GM19397 (cell line): ENCODE results near the gene ZNF362.
"Not testable (repeated sequence)": the region's sequence is repeated elsewhere in the genome, so short reads cannot be mapped to it uniquely, and the experiment has no call there.

Experiments used
- ATAC-seq: cut with Tn5 transposase; IDR thresholded peaks from one replicate; pipeline ENCODE4 v1.9.1; 2021; ENCODE audit warnings: mild to moderate bottlenecking, moderate library complexity; ENCODE audit not compliant: unreplicated experiment

The ZNF362 gene

GRCh38 chr1:33302325-33302724 is 46.0 kb downstream of the ZNF362 start:
- ATAC-seq, result no peak

- ATAC-seq, result no peak
These were observed 48.7 kb downstream of the ZNF362 start for GRCh38 chr1:33305016-33305415.

GRCh38 chr1:33305816-33306652 is 49.7 kb downstream of the ZNF362 start:
- no peak for ATAC-seq

DNA sequence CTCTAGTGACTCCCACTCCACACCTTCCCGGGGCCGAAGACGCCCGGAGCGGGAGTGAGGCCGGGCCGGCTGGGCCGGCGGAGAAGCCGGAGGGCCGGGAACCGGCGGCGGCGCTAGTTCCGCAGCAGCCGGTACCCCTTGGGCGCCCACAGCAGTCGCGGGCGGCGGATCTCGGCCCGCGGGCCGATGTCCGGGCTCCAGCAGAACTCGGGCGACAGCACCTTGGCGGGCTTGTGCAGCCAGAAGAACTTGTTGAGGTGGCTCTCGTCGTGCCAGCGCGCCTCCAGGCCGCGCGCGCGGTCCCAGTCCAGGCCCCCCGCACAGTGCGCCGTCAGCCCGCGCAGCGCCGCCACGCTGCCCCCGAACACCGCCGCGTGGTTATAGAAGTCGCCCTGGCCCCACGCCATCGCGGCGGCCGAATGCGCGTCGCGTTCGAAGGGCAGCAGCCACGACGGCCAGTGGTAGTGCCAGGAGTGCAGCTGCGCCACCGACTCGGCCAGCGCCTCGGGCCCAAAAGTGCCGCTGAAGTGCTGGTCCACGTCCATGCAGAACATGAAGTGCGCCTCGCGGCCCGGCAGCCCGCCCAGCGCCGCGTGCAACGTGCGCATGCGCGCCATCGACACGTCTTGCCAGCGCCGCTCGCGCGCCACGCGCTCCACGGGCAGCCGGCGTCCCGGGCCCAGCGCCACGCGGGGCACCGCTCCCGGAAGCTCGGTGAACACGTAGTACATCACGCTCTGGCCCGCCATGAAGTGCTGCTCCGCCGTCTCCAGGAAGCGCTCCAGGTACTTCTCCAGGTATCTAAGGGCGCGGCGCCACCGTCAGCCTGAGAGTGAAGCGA is 50.6 kb downstream of the ZNF362 start:
- no peak for ATAC-seq

DNA sequence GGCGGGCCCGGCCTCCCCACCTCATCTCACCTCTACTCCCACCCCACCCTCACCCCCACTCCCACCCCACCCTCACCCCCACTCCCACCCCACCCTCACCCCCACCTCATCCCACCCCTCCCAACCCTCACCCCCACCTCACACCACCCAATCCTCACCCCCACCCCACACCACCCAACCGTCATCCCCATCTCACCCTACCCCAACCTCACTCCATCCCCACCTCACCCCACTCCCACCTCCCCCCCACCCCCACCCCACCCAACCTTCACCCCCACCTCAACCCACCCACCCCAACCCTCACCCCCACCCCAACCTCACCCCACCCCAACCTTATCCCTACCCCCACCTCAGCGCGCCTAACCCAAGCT is 51.2 kb downstream of the ZNF362 start:
- no peak for ATAC-seq

GRCh38 chr1:33309351-33309750 is 53.1 kb downstream of the ZNF362 start:
- ATAC-seq, result not testable (repeated sequence)

GRCh38 chr1:33310702-33311101 is 54.4 kb downstream of the ZNF362 start:
- no peak for ATAC-seq

- ATAC-seq, result no peak
These were observed 55.6 kb downstream of the ZNF362 start for GRCh38 chr1:33311706-33312412.

DNA sequence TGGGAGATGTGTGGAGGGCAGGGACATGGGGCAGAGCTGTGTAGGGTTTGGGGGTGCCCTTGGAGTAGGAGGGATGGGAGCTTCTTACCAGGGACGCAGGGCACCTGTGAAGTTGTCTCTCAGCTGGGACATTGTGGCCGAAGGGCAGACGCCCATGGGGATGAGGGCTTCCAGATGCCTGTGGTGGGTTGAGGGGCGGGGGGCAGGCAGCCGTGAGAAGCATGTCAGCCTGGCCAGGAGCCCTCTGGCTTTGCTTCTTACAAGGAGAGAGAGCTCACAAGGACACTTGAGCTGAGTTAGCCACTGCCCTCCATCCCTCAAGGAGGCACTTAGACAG is 56.1 kb downstream of the ZNF362 start:
- ATAC-seq, result no peak

GRCh38 chr1:33314416-33314815 is 58.1 kb downstream of the ZNF362 start:
- no peak for ATAC-seq

GRCh38 chr1:33316601-33317000 is 60.3 kb downstream of the ZNF362 start:
- ATAC-seq, result no peak

DNA sequence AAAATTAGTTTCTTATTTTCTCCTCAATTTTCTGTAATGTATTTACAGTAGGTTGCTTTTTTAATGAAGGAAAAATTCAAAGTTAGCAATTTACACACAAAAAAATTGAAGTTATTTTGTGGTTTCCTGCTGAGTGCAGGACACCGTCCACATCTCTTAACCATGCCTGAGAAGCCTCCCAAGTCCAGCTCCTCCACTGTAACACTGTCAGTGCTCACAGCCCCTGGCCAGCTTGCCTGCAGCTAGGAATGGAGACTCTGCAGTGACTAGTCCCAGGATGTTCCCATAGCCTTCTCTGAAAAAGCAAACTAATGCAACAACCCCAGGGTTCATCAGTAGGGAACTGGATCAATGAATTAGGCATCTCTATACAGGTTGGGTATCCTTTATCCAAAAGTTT is 61.1 kb downstream of the ZNF362 start:
- ATAC-seq, result no peak

DNA sequence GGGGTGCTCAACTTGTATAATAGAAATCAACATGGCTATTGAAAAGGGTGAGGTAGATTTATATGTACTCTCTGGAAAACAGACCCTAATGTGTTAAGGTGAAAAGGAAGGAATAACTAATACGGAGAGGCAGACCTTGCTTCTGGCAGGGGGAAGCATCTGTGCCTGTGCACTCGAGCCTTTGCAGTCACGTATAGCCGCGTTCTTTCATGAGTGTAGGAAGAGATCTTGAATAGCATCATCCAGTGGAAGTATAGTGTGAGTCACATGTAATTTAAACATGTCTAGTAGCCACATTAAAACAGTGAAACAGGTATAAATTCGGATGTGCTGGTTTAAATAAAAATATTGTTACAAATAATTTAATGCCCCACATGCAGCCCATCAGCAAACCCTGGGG is 61.7 kb downstream of the ZNF362 start:
- ATAC-seq, result no peak

- ATAC-seq, result no peak
These were observed 63.1 kb downstream of the ZNF362 start for GRCh38 chr1:33319186-33319948.

DNA sequence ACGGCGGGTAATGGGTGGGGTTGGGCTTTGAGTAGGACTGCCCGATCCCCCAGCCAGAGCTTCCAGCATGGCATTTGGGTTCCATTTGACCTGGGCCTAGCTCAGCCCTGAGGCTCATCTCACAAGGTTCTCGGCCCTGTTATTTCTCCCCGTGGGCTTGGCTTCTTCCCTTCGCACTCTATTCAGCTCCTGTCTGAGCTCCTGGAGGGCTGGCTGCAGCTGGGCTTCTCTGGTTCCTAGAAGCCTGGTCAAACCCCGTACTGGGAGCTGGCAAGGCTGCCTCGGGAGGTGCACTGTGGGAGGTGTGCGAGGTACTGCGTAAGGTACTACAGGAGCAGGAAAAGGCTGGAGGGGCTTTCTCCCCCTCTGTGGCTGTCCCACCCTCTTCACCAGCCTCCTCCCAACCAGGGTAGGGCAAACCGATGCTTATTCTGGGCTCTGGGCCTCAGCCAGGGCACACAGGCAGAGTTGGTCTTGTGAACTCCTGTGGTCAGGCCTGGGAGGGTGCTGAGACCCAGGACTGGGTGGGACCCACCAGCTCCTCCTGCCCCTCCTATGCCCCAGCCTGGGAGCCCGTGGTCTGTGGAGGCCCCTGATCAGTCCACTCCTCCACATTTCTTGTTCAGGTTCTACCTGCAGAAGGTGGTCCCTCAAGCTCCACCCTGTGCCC is 63.8 kb downstream of the ZNF362 start:
- no peak for ATAC-seq

DNA sequence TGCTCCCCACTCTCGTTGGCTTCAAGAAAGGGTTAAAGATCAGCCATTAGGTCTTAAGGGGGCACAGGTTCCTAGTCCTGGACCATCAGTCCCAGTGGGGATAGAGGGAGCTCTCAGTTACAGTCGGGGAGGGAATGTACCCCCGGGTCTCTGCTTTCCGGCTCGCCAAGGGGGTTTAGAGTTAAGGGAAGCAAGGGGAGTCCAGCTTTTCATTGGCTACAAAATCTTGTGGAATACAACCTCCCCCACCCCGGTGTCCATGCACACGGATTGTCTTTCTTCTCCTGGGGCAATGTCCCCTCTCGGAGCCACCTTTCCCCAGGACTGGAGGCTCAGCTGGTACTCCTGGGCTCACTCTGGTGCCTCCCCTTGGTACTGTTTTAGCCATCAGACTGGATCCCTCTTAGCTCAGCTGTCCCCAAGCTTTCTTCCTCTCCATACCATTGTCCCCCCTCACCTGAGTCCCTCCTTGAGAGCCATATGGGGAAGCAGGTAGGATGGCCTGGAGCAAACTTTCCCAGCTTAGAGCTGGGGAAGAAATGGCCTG is 64.4 kb downstream of the ZNF362 start, which contains the start of gene A3GALT2:
Gene A3GALT2, minus strand, starts transcription at position 480 of the 547 bp plus-strand sequence. Its CDS starts 0 bp downstream, at position 480.
- no peak for ATAC-seq

GRCh38 chr1:33321178-33321577 is 64.9 kb downstream of the ZNF362 start:
- no peak for ATAC-seq

DNA sequence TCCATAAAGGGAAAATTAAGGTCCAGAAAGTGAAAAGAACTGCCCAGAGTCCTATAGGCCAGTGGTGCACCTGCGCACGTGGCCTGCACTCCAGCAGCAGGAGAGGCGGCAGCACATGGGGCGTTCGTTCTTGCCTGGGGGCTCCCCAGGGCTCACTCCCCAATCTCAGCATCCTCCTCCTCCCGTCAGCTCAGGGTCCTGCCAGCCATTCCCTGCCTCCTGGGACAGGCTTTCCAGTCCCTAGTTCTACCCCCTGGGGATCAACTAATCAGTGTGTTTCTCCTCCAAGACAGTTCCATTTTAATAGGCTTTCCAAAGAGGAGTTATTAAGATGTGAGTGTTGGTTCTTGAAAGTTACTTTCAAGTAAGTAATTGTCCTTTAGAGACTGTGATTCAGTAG is 65.8 kb downstream of the ZNF362 start:
- no peak for ATAC-seq

DNA sequence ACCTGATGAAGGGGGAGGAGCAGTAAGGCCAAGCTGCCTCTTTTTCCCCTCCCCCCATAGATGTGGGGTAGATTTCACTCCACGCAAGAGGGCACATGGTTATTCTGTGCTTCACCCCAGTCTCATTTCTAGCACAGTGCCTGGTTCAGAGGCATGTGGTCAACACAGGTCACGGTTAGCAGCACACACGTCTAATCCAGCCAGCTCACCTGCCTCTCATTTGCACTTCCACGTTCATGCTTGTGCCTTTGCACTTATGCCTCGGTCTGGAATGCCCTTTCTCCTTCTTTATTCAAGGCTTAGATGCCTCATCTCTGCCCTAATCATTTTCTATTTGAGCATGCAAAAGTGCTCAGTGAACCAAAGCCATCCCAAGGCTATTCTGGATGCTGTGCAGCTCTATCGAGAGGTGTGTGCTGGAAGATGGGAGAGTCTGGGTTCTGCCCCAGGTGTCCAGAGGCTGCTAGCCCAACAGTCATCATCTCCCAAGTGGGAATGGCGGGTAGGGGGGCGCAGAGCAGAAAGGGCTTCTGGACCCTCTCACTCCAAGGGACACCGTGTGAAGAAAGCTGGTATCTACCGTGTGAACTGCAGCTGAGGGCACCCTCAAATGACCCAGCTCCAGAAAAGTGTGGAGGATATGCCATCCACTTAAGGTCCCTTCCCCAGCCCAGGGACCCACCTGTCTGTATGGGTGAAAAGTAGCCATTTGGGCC is 66.7 kb downstream of the ZNF362 start:
- no peak for ATAC-seq
